CD4-positive, alpha-beta T cell (primary cell): ENCODE data around the gene MTMR6. TPM values are rescaled to one million over a fixed set of nuclear protein-coding genes. Genes with fewer than 3 reads are reported as not detected.

Source experiments
- ATAC-seq: fragments of 200-7000 bp; cut with Tn5 transposase; one replicate; pipeline ENCODE4 v1.10.0; 2022; ENCODE audit warnings: mild to moderate bottlenecking; ENCODE audit not compliant: poor library complexity
- CTCF ChIA-PET: fragments of 350-600 bp; sonication (Branson Sonifier 250); formaldehyde crosslinking; loops from one replicate; lab custom pipeline; 2021; ENCODE audit warnings: antibody characterized with exemption, inconsistent platforms; lab: Charles Lee
- POLR2A ChIA-PET: fragments of 350-600 bp; sonication (Branson Sonifier 250); formaldehyde crosslinking; loops from one replicate; lab custom pipeline; 2021; ENCODE audit warnings: antibody characterized with exemption, inconsistent platforms; lab: Charles Lee
- DNase-seq, 14 experiments: peaks; one replicate each; pipeline ENCODE4 v3.0.0-alpha.2; 2013 to 2020; ENCODE audit warnings: mixed read lengths in 2 of 14
- H3K27ac ChIP-seq, 2 donors: one replicate each; pipeline versions ENCODE4 v1.5.1 to v1.7.0; 2013; ENCODE audit warnings: low read length in 2 of 2, low read depth in 1 of 2, mild to moderate bottlenecking in 1 of 2
- H3K27me3 ChIP-seq, 2 experiments: 1 replicate in 1 of 2; 2 replicates in 1 of 2; pipeline versions ENCODE4 v1.6.1 to v1.7.0; 2013; ENCODE audit warnings: low read length in 2 of 2, control low read depth in 1 of 2, mild to moderate bottlenecking in 1 of 2, moderate library complexity in 1 of 2; ENCODE audit not compliant: insufficient read depth in 2 of 2, control insufficient read depth in 1 of 2
- H3K36me3 ChIP-seq: one replicate; pipeline ENCODE4 v1.6.1; 2013; ENCODE audit warnings: low read length, control low read depth; ENCODE audit not compliant: insufficient read depth
- H3K4me1 ChIP-seq: one replicate; pipeline ENCODE4 v1.6.1; 2013; ENCODE audit warnings: low read length, control low read depth; ENCODE audit not compliant: insufficient read depth
- H3K4me3 ChIP-seq: one replicate; pipeline ENCODE4 v1.5.1; 2013; ENCODE audit warnings: mild to moderate bottlenecking, low read length, moderate library complexity
- H3K9me3 ChIP-seq, 2 experiments: 1 replicate in 1 of 2; 2 replicates in 1 of 2; pipeline versions ENCODE4 v1.6.1 to v1.7.0; 2013; ENCODE audit warnings: low read length in 2 of 2, mild to moderate bottlenecking in 2 of 2, control low read depth in 1 of 2, moderate library complexity in 1 of 2; ENCODE audit not compliant: control insufficient read depth in 1 of 2, insufficient read depth in 1 of 2
- H3K27ac Mint-ChIP-seq: one replicate; pipeline ENCODE4 v1.8.0; 2020; ENCODE audit warnings: mixed read lengths
- H3K27me3 Mint-ChIP-seq: one replicate; pipeline ENCODE4 v1.8.0; 2021; ENCODE audit warnings: mixed read lengths
- H3K36me3 Mint-ChIP-seq: one replicate; pipeline ENCODE4 v1.8.0; 2021; ENCODE audit warnings: low read depth, mixed read lengths
- H3K4me1 Mint-ChIP-seq: one replicate; pipeline ENCODE4 v1.8.0; 2021; ENCODE audit warnings: low read depth, mixed read lengths
- H3K4me3 Mint-ChIP-seq: one replicate; pipeline ENCODE4 v1.8.0; 2020; ENCODE audit warnings: mild to moderate bottlenecking, mixed read lengths
- H3K9me3 Mint-ChIP-seq: one replicate; pipeline ENCODE4 v1.8.0; 2020; ENCODE audit warnings: mixed read lengths
- intact Hi-C, 2 experiments: fragments of 100-400 bp; cut with DNase I in 1 of 2; cut with micrococcal nuclease in 1 of 2; formaldehyde crosslinking; loops; one replicate each; pipeline versions ENCODE4 v1.15.1 to v1.9.0; 2023 to 2025; cut with DNase I, micrococcal nuclease
- total RNA-seq, 174 experiments: library from RNA in 2 of 174; stranded (reverse) in 2 of 174; gene quantifications; one replicate each; pipeline ENCODE4 v1.2.3 and lab custom pipeline; 2021 to 2026
- TF ChIP-seq, protein P1 (sequence below): fragments of 200-600 bp; IDR thresholded peaks from one replicate; pipeline ENCODE4 v1.8.0; 2022; ENCODE audit warnings: antibody characterized with exemption, mild to moderate bottlenecking

MTMR6 gene
- total RNA-seq, 2 experiments from 2014 or later: 33.3 to 34.2 TPM

DNA sequence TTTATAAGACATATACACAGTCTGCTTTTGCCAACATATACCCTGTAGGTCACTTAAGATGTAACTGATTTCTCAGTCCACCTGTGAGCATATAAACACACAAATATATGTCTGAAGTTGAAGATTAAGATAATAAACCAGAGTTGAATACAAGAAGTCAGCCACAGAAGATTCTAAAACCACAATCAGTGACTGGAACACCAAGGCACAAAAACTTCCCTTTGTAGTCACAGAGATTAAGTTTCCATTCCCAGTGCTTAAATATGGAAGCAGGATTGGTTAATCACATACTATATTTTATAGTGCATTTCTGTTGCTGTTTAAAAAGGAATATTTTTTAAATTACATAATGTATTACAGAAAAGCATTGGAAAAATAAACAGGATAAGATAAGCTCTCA is 39.9 kb downstream of the MTMR6 start:
- Histone ChIP-seq H3K4me1 (no peaks in the 10 kb centered on the region), H3K27me3 (no peaks in the 10 kb centered on the region), H3K36me3 (peaks cover 48% of the 10 kb centered on the region), H3K4me3 (no peak overlapping the region), H3K9me3 (peaks cover 0 to 4% of the 10 kb centered on the region in 2 experiments), H3K27ac (no peak overlapping the region)
- Mint-ChIP-seq H3K9me3 (no peaks in the 10 kb centered on the region), H3K36me3 (peaks cover 88% of the 10 kb centered on the region), H3K4me3 (no peak overlapping the region), H3K27me3 (no peaks in the 10 kb centered on the region), H3K27ac (no peak overlapping the region), H3K4me1 (no peaks in the 10 kb centered on the region)
- ATAC-seq: no peak
- TF ChIP-seq, protein P1, sequence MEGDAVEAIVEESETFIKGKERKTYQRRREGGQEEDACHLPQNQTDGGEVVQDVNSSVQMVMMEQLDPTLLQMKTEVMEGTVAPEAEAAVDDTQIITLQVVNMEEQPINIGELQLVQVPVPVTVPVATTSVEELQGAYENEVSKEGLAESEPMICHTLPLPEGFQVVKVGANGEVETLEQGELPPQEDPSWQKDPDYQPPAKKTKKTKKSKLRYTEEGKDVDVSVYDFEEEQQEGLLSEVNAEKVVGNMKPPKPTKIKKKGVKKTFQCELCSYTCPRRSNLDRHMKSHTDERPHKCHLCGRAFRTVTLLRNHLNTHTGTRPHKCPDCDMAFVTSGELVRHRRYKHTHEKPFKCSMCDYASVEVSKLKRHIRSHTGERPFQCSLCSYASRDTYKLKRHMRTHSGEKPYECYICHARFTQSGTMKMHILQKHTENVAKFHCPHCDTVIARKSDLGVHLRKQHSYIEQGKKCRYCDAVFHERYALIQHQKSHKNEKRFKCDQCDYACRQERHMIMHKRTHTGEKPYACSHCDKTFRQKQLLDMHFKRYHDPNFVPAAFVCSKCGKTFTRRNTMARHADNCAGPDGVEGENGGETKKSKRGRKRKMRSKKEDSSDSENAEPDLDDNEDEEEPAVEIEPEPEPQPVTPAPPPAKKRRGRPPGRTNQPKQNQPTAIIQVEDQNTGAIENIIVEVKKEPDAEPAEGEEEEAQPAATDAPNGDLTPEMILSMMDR: no peak
- ChIA-PET CTCF (no interaction called here), POLR2A (no interaction called here)
- intact Hi-C loops: no loop called here
- no peak for DNase-seq

DNA sequence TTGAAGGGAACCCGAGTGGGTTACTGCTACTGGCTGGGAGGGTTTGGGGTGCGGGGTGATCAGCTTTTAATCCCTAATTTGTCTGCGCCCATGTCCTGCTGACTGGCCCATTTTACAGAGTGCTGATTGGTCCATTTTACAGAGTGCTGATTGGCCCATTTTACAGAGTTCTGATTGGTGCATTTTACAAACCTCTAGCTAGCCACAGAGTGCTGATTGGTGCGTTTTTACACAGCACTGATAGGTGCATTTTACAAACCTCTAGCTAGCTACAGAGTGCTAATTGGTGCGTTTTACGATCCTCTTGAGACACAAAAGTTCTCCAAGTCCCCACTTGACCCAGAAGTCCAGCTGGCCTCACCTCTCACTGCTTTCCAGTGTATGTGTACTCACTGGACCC is 43.2 kb downstream of the MTMR6 start:
- ChIA-PET CTCF (no interaction called here), POLR2A (no interaction called here)
- Mint-ChIP-seq H3K4me3 (no peak overlapping the region), H3K27me3 (no peaks in the 10 kb centered on the region), H3K36me3 (peaks cover 62% of the 10 kb centered on the region), H3K4me1 (no peaks in the 10 kb centered on the region), H3K27ac (no peak overlapping the region), H3K9me3 (no peaks in the 10 kb centered on the region)
- Histone ChIP-seq H3K9me3 (peaks cover 0 to 4% of the 10 kb centered on the region in 2 experiments), H3K27me3 (no peaks in the 10 kb centered on the region), H3K4me1 (no peaks in the 10 kb centered on the region), H3K27ac (no peak overlapping the region), H3K36me3 (peaks cover 22% of the 10 kb centered on the region), H3K4me3 (no peak overlapping the region)
- DNase-seq (no peak), ATAC-seq (no peak)
- TF ChIP-seq, protein P1: no peak
- intact Hi-C loops: no loop called here

DNA sequence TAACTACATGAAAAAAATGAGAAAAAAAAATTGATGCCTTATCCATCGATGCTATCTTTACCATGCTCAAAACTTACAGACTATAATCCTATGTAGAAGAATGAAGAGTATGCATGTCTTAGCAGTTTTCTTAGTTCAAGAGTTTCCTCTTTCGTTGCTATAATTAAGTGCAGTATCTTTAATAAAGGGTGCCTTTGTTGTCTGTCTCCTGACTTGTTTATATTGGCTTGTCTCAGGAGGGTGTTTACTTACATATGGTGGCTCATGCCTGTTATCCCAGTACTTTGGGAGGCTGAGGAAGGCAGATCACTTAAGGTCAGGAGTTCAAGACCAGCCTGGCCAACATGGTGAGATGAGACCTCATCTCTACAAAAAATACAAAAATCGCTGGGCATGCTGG is 44.3 kb downstream of the MTMR6 start:
- Histone ChIP-seq H3K27me3 (no peaks in the 10 kb centered on the region), H3K9me3 (peaks cover 0 to 4% of the 10 kb centered on the region in 2 experiments), H3K4me1 (no peaks in the 10 kb centered on the region), H3K27ac (no peak overlapping the region), H3K36me3 (peaks cover 15% of the 10 kb centered on the region), H3K4me3 (no peak overlapping the region)
- Mint-ChIP-seq H3K4me1 (no peaks in the 10 kb centered on the region), H3K9me3 (no peaks in the 10 kb centered on the region), H3K27me3 (no peaks in the 10 kb centered on the region), H3K36me3 (peaks cover 51% of the 10 kb centered on the region), H3K4me3 (no peak overlapping the region), H3K27ac (no peak overlapping the region)
- ChIA-PET CTCF (no interaction called here), POLR2A (no interaction called here)
- TF ChIP-seq, protein P1: no peak
- intact Hi-C loops: no loop called here
- ATAC-seq (no peak), DNase-seq (no peak)
